Activated CD4-positive, alpha-beta T cell treated with anti-CD3 and anti-CD28 coated beads, Interleukin-2, amount 50 U/mL, for 48 hours (primary cell): ENCODE results near the gene TMEM42.

Source experiments
- DNase-seq, 2 experiments: peaks; one replicate each; pipeline ENCODE4 v3.0.0-alpha.2; 2020

TMEM42 gene

DNA sequence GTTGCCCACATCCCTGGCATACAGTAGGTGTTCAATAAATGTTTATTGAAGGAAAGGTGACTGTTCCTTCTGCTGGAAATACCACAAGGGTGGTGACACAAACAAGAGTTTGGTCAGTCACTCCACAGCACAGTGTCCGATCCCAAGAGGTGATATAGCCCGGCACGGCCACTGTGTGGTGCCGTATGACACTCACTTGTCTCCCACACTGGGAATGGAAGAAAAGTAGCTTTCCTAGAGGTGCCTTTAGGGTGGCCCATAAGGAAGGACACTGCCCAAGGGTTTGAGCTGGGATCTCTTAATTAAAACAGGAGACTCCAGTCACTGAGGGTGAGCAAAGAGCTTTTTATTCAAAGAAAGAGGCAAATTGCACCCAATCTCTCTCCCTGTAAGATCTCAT, 53.2 kb downstream of the TMEM42 start:
- DNase-seq: no peak
